Thyroid gland (tissue), 4 donors: ENCODE measurements around the gene ZNFX1.

ENCODE experiments used
- POLR2A ChIP-seq, 2 donors: fragments of 450-650 bp; IDR thresholded peaks; one replicate each; pipeline ENCODE4 v1.6.1; 2017; ENCODE audit warnings: antibody characterized with exemption in 2 of 2, mild to moderate bottlenecking in 2 of 2, moderate library complexity in 1 of 2
- TF ChIP-seq, protein P1 (sequence below), 6 experiments: fragments of 200-600 bp in 3 of 6; fragments of 450-650 bp in 3 of 6; sonication (generic) in 3 of 6; IDR thresholded peaks; one replicate each; pipeline ENCODE4 v1.5.1; 2016 to 2019; ENCODE audit warnings: antibody characterized with exemption in 6 of 6, mild to moderate bottlenecking in 2 of 6, inconsistent platforms in 1 of 6, moderate library complexity in 1 of 6

DNA sequence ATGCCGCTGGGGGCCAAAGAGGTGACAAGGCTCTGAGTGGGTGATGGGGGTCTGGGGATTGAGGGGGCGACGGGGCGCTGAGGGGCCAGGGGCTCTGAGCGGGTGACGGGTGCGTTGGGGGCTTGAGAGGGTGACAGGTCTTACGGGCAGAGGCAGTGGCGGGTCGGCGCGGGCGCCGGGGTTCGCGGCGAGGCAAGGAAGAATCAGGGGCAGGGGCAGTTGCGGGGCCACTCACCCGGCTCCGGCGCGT, 146 bp downstream of the ZNFX1 start:
- peak in 1 of 2 donors; percentile 70 for TF ChIP-seq POLR2A (IDR thresholded peaks at IDR 0.05)
- TF ChIP-seq, protein P1, sequence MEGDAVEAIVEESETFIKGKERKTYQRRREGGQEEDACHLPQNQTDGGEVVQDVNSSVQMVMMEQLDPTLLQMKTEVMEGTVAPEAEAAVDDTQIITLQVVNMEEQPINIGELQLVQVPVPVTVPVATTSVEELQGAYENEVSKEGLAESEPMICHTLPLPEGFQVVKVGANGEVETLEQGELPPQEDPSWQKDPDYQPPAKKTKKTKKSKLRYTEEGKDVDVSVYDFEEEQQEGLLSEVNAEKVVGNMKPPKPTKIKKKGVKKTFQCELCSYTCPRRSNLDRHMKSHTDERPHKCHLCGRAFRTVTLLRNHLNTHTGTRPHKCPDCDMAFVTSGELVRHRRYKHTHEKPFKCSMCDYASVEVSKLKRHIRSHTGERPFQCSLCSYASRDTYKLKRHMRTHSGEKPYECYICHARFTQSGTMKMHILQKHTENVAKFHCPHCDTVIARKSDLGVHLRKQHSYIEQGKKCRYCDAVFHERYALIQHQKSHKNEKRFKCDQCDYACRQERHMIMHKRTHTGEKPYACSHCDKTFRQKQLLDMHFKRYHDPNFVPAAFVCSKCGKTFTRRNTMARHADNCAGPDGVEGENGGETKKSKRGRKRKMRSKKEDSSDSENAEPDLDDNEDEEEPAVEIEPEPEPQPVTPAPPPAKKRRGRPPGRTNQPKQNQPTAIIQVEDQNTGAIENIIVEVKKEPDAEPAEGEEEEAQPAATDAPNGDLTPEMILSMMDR (IDR thresholded peaks at IDR 0.05), result no peak
